Fibroblast of skin of right biceps (primary cell): ENCODE data around the gene ANGPTL2.

ENCODE experiments used
- DNase-seq: peaks from one replicate; pipeline ENCODE4 v3.0.0-alpha.2; 2013

Gene ANGPTL2

GRCh38 chr9:127136081-127136879 lies 13.8 kb upstream of the ANGPTL2 start:
- DNase-seq, result no peak

- DNase-seq, result no peak
Measured at GRCh38 chr9:127135056-127135745, 12.8 kb upstream of the ANGPTL2 start.

- peak; percentile 86 for DNase-seq
Measured at GRCh38 chr9:127133739-127134167, 11.3 kb upstream of the ANGPTL2 start.

GRCh38 chr9:127132921-127133647 lies 10.6 kb upstream of the ANGPTL2 start:
- DNase-seq, result peak; percentile 61

- DNase-seq, result no peak
Measured at GRCh38 chr9:127132375-127132774, 9.9 kb upstream of the ANGPTL2 start.

- DNase-seq, result peak; percentile 70
Measured at GRCh38 chr9:127131871-127132270, 9.4 kb upstream of the ANGPTL2 start.

- DNase-seq, result peak; percentile 93
Measured at GRCh38 chr9:127130661-127131538, 8.5 kb upstream of the ANGPTL2 start.

- DNase-seq, result no peak
Measured at GRCh38 chr9:127130235-127130634, 7.8 kb upstream of the ANGPTL2 start.

GRCh38 chr9:127129718-127130085 lies 7.3 kb upstream of the ANGPTL2 start:
- no peak for DNase-seq

- no peak for DNase-seq
Measured at GRCh38 chr9:127129073-127129717, 6.8 kb upstream of the ANGPTL2 start.

GRCh38 chr9:127128341-127129072 lies 6.1 kb upstream of the ANGPTL2 start:
- peak; percentile 51 for DNase-seq

GRCh38 chr9:127126971-127127370 lies 4.5 kb upstream of the ANGPTL2 start:
- DNase-seq, result no peak

- no peak for DNase-seq
Measured at GRCh38 chr9:127124792-127125191, 2.4 kb upstream of the ANGPTL2 start.

GRCh38 chr9:127124111-127124531 lies 1.7 kb upstream of the ANGPTL2 start:
- DNase-seq, result no peak

- DNase-seq, result no peak
Measured at GRCh38 chr9:127123064-127123890, 842 bp upstream of the ANGPTL2 start.

GRCh38 chr9:127121628-127122175 lies 733 bp downstream of the ANGPTL2 start:
- no peak for DNase-seq

GRCh38 chr9:127119320-127119709 lies 3.1 kb downstream of the ANGPTL2 start:
- DNase-seq, result no peak

- DNase-seq, result no peak
Measured at GRCh38 chr9:127118597-127119319, 3.7 kb downstream of the ANGPTL2 start.

- no peak for DNase-seq
Measured at GRCh38 chr9:127117801-127118200, 4.6 kb downstream of the ANGPTL2 start.
